Stimulated activated CD4-positive, alpha-beta T cell treated with anti-CD3 and anti-CD28 coated beads, TNF-alpha, amount 100 ng/mL, for 4 hours (primary cell): ENCODE measurements around the gene HUNK.

Experiments used
- DNase-seq, 3 experiments: peaks; one replicate each; pipeline ENCODE4 v3.0.0-alpha.2; 2020; ENCODE audit warnings: low read depth in 3 of 3

The HUNK gene

GRCh38 chr21:32044205-32045180 is 171.7 kb downstream of the HUNK start:
- no peak for DNase-seq

- no peak for DNase-seq
These were observed 173.4 kb downstream of the HUNK start for GRCh38 chr21:32046191-32046590.

GRCh38 chr21:32048353-32048752 is 175.5 kb downstream of the HUNK start:
- no peak for DNase-seq
